Endodermal cell (in vitro differentiated cells): ENCODE results near the gene DENND5A. TPM values are rescaled to one million over a fixed set of nuclear protein-coding genes. Genes with fewer than 3 reads are reported as not detected.

ENCODE experiments used
- DNase-seq: peaks from one replicate; pipeline ENCODE4 v3.0.0-alpha.2; 2017
- H3K27ac ChIP-seq: 2 replicates; pipeline ENCODE4 v1.5.1; 2013; ENCODE audit warnings: mild to moderate bottlenecking, low read depth, low read length, moderate library complexity
- H3K27me3 ChIP-seq: 2 replicates; pipeline ENCODE4 v1.6.1; 2013; ENCODE audit warnings: mild to moderate bottlenecking, low read length, moderate library complexity; ENCODE audit not compliant: insufficient read depth, control insufficient read depth, poor library complexity, severe bottlenecking
- H3K36me3 ChIP-seq: 2 replicates; pipeline ENCODE4 v1.7.0; 2013; ENCODE audit warnings: mild to moderate bottlenecking, low read length, moderate library complexity; ENCODE audit not compliant: control insufficient read depth, insufficient read depth
- H3K4me1 ChIP-seq: one replicate; pipeline ENCODE4 v1.7.0; 2013; ENCODE audit warnings: low read length; ENCODE audit not compliant: control insufficient read depth, insufficient read depth
- H3K4me3 ChIP-seq: 2 replicates; pipeline ENCODE4 v1.5.1; 2013; ENCODE audit warnings: mild to moderate bottlenecking, low read length, moderate library complexity
- H3K9ac ChIP-seq: 2 replicates; pipeline ENCODE4 v1.6.1; 2013; ENCODE audit warnings: mild to moderate bottlenecking, low read length, moderate library complexity; ENCODE audit not compliant: poor library complexity, severe bottlenecking; ENCODE audit errors: extremely low read depth
- H3K9me3 ChIP-seq: 2 replicates; pipeline ENCODE4 v1.6.1; 2013; ENCODE audit warnings: mild to moderate bottlenecking, low read length, moderate library complexity; ENCODE audit not compliant: control insufficient read depth
- H3K27ac Mint-ChIP-seq: 2 replicates; pipeline ENCODE4 v1.8.0; 2020; ENCODE audit warnings: mixed read lengths
- H3K27me3 Mint-ChIP-seq: 2 replicates; pipeline ENCODE4 v1.8.0; 2021; ENCODE audit warnings: mild to moderate bottlenecking, mixed read lengths; ENCODE audit not compliant: insufficient read depth
- H3K36me3 Mint-ChIP-seq: 2 replicates; pipeline ENCODE4 v1.8.0; 2020; ENCODE audit warnings: low read depth, mixed read lengths
- H3K4me1 Mint-ChIP-seq: 2 replicates; pipeline ENCODE4 v1.8.0; 2020; ENCODE audit warnings: mixed read lengths
- H3K4me3 Mint-ChIP-seq: 2 replicates; pipeline ENCODE4 v1.8.0; 2020; ENCODE audit warnings: mild to moderate bottlenecking, moderate library complexity, mixed read lengths
- H3K9me3 Mint-ChIP-seq: 2 replicates; pipeline ENCODE4 v1.8.0; 2020; ENCODE audit warnings: mild to moderate bottlenecking, mixed read lengths
- WGBS, 2 experiments: methylation state at CpG; one replicate each; pipeline versions ENCODE4 v1.1.5 to v1.1.7; 2013; ENCODE audit warnings: missing lambda C conversion rate in 2 of 2, mixed read lengths in 1 of 2; ENCODE audit not compliant: insufficient coverage in 1 of 2, insufficient read length in 1 of 2; 5-methylcytosine and 5-hydroxymethylcytosine counted together
- total RNA-seq, 2 donors: library from RNA; stranded (reverse); fragmentation: NEBNext Ultra II Directional in 1 of 2; extraction: Animal tissue kit (Norgen Biotek cat#: 25700) in 1 of 2; gene quantifications; 2 replicates in 1 of 2; 3 replicates in 1 of 2; pipeline ENCODE4 v1.2.1, GENCODE V29; 2021
- TF ChIP-seq, protein P1 (sequence below): fragments of 200-600 bp; sonication (generic); conservative IDR thresholded peaks from 2 replicates; pipeline ENCODE4 v1.5.0; 2021; ENCODE audit warnings: antibody characterized with exemption, mild to moderate bottlenecking

DENND5A gene
- total RNA-seq, 2 donors from 2014 or later = 119 to 171 TPM

DNA sequence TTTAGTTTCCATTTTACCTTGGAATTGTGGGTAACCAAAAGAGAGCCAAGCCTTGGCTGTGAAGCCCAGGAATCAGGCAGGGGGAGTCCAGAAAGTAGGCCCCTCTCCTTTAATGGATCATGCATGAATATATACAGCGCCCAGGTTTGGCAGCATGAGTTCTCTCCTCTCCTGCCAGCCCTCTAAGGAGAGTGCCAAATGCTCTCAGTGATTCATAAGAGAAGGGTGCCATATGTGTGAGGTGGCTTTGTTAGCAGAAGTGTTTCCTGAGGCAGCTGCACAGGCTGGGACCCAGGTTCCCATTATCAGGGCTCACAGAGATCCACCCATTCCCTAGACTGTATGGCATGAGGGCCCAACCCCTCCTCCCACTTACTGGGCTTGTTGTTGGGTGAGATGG lies 121.4 kb downstream of the DENND5A start:
- H3K27me3 Mint-ChIP-seq = no peaks in the 10 kb centered on the region
- Histone ChIP-seq H3K27me3 (no peaks in the 10 kb centered on the region), H3K27ac (no peak overlapping the region), H3K9me3 (no peaks in the 10 kb centered on the region), H3K36me3 (peaks cover 96% of the 10 kb centered on the region), H3K9ac (no peak overlapping the region), H3K4me1 (no peaks in the 10 kb centered on the region), H3K4me3 (no peak overlapping the region)
- no peak overlapping the region for H3K27ac Mint-ChIP-seq
- H3K36me3 Mint-ChIP-seq = peaks cover 85% of the 10 kb centered on the region
- no peak overlapping the region for H3K4me3 Mint-ChIP-seq
- TF ChIP-seq, protein P1, sequence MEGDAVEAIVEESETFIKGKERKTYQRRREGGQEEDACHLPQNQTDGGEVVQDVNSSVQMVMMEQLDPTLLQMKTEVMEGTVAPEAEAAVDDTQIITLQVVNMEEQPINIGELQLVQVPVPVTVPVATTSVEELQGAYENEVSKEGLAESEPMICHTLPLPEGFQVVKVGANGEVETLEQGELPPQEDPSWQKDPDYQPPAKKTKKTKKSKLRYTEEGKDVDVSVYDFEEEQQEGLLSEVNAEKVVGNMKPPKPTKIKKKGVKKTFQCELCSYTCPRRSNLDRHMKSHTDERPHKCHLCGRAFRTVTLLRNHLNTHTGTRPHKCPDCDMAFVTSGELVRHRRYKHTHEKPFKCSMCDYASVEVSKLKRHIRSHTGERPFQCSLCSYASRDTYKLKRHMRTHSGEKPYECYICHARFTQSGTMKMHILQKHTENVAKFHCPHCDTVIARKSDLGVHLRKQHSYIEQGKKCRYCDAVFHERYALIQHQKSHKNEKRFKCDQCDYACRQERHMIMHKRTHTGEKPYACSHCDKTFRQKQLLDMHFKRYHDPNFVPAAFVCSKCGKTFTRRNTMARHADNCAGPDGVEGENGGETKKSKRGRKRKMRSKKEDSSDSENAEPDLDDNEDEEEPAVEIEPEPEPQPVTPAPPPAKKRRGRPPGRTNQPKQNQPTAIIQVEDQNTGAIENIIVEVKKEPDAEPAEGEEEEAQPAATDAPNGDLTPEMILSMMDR = no peak
- no peaks in the 10 kb centered on the region for H3K9me3 Mint-ChIP-seq
- no peak for DNase-seq
- peaks cover 13% of the 10 kb centered on the region for H3K4me1 Mint-ChIP-seq
- 100% methylated on average over 1 of the region's 1 CpG; no CpG with 5 or more reads in 1 of the 2 experiments for WGBS, 2 experiments

DNA sequence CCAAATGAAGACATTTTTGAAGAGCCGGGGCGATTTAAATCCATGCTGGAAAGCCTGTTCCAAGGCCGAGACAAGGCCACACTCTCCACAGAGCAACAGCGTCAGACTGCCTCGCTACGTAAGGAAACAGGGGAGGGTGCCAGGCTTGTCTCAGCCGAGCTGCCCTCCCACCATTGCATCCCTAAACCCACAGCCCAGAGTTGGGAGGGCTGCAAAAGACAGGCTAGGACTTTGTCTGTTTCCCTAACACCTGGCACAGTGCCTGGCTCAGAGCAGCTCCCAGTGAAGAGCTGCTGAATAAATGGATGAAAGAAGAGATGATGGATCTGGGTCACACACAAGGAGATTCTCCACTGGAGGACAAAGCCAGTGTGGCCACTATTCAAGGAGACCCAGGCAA lies 122.4 kb downstream of the DENND5A start:
- 93 to 95% methylated on average over 4 to 7 of the region's 7 CpGs for WGBS, 2 experiments
- Mint-ChIP-seq H3K36me3 (peaks cover 75% of the 10 kb centered on the region), H3K4me3 (no peak overlapping the region), H3K27ac (no peak overlapping the region), H3K4me1 (peaks cover 22% of the 10 kb centered on the region), H3K9me3 (no peaks in the 10 kb centered on the region), H3K27me3 (no peaks in the 10 kb centered on the region)
- H3K36me3 ChIP-seq = peaks cover 91% of the 10 kb centered on the region
- TF ChIP-seq, protein P1 = no peak
- no peaks in the 10 kb centered on the region for H3K9me3 ChIP-seq
- H3K27me3 ChIP-seq = no peaks in the 10 kb centered on the region
- peaks cover 7% of the 10 kb centered on the region for H3K4me1 ChIP-seq
- DNase-seq = no peak
- no peak overlapping the region for H3K4me3 ChIP-seq
- no peak overlapping the region for H3K9ac ChIP-seq
- no peak overlapping the region for H3K27ac ChIP-seq

DNA sequence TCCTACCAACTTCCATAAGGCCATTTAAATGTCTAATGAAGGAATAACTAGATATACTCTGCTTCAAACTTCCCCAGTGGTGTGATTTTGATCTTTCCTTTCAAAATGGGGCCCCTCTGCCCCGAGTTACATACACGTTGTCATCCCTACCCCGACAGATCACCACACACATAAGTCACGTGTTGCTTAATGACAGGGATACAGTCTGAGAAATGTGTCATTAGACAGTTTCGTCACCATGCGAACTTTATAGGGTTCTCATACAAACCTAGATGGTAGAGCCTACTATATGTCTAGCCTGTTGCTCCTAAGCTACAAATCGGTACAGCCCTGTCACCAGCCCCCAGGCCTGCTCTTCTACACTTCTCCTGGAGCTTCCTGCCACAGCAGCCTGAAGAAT lies 124.0 kb downstream of the DENND5A start:
- peaks cover 12% of the 10 kb centered on the region for H3K4me1 ChIP-seq
- no peak overlapping the region for H3K9ac ChIP-seq
- 83 to 92% methylated on average over 5 to 7 of the region's 7 CpGs for WGBS, 2 experiments
- H3K9me3 ChIP-seq = no peaks in the 10 kb centered on the region
- no peak for DNase-seq
- H3K4me1 Mint-ChIP-seq = peaks cover 15% of the 10 kb centered on the region
- TF ChIP-seq, protein P1 = no peak
- H3K4me3 Mint-ChIP-seq = no peak overlapping the region
- no peaks in the 10 kb centered on the region for H3K9me3 Mint-ChIP-seq
- H3K27ac ChIP-seq = no peak overlapping the region
- no peak overlapping the region for H3K4me3 ChIP-seq
- peaks cover 73% of the 10 kb centered on the region for H3K36me3 Mint-ChIP-seq
- peaks cover 90% of the 10 kb centered on the region for H3K36me3 ChIP-seq
- H3K27me3 ChIP-seq = no peaks in the 10 kb centered on the region
- H3K27ac Mint-ChIP-seq = no peak overlapping the region
- H3K27me3 Mint-ChIP-seq = no peaks in the 10 kb centered on the region
